ENCODE measurements around the gene ELF4. TPM values are rescaled to one million over a fixed set of nuclear protein-coding genes. Genes with fewer than 3 reads are reported as not detected.

Gene ELF4
- total and polyA plus RNA-seq, 9 of the 15 experiments (the other 6 are each of a cell fraction or from before 2014, with no cell fraction given) = 5.9 to 55.8 (median 25.2) TPM

DNA sequence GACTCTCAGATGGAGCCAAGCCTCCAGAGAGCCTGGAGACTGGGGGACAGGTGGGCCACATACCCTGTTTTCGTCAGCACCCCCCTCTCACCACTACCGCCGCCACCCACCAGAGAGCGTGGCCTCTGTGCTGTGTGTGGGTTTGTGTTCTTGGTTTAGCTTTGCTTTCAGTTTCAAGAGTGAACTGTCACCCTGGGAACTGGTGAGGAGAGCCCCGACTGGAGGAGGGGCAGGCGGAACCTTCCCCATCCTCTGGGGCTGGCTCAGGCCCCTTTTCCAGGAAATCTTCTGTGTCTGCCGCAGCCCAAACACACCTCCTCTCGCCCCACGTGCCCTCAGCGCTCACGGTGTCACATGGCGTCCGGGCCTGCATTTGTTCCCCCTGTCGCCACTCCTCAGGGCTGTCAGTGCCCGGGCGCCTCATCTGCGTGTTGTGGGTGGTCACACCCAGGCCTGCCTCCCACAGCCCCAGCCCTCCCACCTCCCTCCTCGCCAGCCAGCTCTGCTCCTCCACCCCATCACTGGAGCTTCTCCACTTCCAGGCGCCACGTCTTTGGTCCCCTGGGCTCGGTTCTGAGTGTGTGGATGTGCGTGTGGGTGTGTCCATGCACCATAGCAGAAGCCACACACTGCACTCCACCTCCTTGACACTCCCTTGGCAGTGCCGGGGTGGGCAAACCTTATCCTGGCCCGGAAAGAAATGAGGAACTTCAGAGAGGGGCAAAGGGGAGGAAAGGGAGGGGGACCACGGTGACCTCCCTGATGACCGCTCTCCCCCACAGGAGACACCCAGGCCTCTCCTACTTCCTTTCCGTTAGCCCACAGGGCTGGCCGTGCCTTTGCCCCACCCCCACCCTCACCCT is 27.8 kb downstream of the ELF4 start (continued):
- TF ChIP-seq, protein P1, sequence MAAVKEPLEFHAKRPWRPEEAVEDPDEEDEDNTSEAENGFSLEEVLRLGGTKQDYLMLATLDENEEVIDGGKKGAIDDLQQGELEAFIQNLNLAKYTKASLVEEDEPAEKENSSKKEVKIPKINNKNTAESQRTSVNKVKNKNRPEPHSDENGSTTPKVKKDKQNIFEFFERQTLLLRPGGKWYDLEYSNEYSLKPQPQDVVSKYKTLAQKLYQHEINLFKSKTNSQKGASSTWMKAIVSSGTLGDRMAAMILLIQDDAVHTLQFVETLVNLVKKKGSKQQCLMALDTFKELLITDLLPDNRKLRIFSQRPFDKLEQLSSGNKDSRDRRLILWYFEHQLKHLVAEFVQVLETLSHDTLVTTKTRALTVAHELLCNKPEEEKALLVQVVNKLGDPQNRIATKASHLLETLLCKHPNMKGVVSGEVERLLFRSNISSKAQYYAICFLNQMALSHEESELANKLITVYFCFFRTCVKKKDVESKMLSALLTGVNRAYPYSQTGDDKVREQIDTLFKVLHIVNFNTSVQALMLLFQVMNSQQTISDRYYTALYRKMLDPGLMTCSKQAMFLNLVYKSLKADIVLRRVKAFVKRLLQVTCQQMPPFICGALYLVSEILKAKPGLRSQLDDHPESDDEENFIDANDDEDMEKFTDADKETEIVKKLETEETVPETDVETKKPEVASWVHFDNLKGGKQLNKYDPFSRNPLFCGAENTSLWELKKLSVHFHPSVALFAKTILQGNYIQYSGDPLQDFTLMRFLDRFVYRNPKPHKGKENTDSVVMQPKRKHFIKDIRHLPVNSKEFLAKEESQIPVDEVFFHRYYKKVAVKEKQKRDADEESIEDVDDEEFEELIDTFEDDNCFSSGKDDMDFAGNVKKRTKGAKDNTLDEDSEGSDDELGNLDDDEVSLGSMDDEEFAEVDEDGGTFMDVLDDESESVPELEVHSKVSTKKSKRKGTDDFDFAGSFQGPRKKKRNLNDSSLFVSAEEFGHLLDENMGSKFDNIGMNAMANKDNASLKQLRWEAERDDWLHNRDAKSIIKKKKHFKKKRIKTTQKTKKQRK (IDR thresholded peaks at IDR 0.05; ENCODE audit: borderline replicate concordance, low read depth, low read length) = no peak
- no peak for TF ChIP-seq ZNF143 (CRISPR knock-in tag; IDR thresholded peaks at IDR 0.05)
- TF ChIP-seq CHAMP1 (IDR thresholded peaks at IDR 0.05) = no peak
- TF ChIP-seq NBN (IDR thresholded peaks at IDR 0.05; ENCODE audit: low read depth) = 0 out of 2 replicates have a peak, but pooled peaks have one; percentile 0
- no peak for TF ChIP-seq U2AF1 (optimal IDR thresholded peaks at IDR 0.05; ENCODE audit: low read depth, low read length)
- no peak for TF ChIP-seq STAT5B (CRISPR knock-in tag; IDR thresholded peaks at IDR 0.05)
- no peak for TF ChIP-seq HOXB6 (CRISPR knock-in tag; IDR thresholded peaks at IDR 0.05; ENCODE audit: borderline replicate concordance)
- peak; percentile 43; the same call in 1 of the 2 replicates for TF ChIP-seq GABPA (tag; conservative IDR thresholded peaks at IDR 0.05; ENCODE audit: low read depth)
- TF ChIP-seq ATF6 (CRISPR knock-in tag; IDR thresholded peaks at IDR 0.05) = no peak
- no peak for TF ChIP-seq ZC3H4 (CRISPR knock-in tag; IDR thresholded peaks at IDR 0.05; ENCODE audit: borderline replicate concordance)
- TF ChIP-seq ZHX1 (conservative IDR thresholded peaks at IDR 0.05; ENCODE audit: low read length) = no peak
- no peak for TF ChIP-seq ZNF316 (IDR thresholded peaks at IDR 0.05)
- no peak for TF ChIP-seq RBM22 (IDR thresholded peaks at IDR 0.05; ENCODE audit: low read depth, low read length, poor library complexity, severe bottlenecking)
- TF ChIP-seq ELK3 (CRISPR knock-in tag; IDR thresholded peaks at IDR 0.05) = no peak
- no peak for TF ChIP-seq ZNF436 (CRISPR knock-in tag; IDR thresholded peaks at IDR 0.05)

Data from K562 (cell line).